ENCODE results near the gene NF1.

NF1 gene

GRCh38 chr17:31414550-31414918 lies 319.8 kb downstream of the NF1 start:
- Histone ChIP-seq H3K9me3 (ENCODE audit: control insufficient read depth, low read length) (no peaks in the 10 kb centered on the region), H3K27ac (ENCODE audit: insufficient read depth, low read length, poor library complexity, severe bottlenecking) (no peak overlapping the region), H3K27me3 (replicated peaks; ENCODE audit: control insufficient read depth, insufficient read depth, low read length, poor library complexity, severe bottlenecking) (no peaks in the 10 kb centered on the region), H3K4me3 (ENCODE audit: insufficient read depth, low read depth, low read length, poor library complexity, severe bottlenecking) (no peak overlapping the region), H3K4me1 (ENCODE audit: control insufficient read depth, insufficient read depth, low read length, poor library complexity, severe bottlenecking) (no peaks in the 10 kb centered on the region), H3K36me3 (ENCODE audit: control insufficient read depth, insufficient read depth, low read length) (no peaks in the 10 kb centered on the region)
- DNase-seq, result no peak

- Histone ChIP-seq H3K27ac (ENCODE audit: insufficient read depth, low read length, poor library complexity, severe bottlenecking) (no peak overlapping the region), H3K27me3 (replicated peaks; ENCODE audit: control insufficient read depth, insufficient read depth, low read length, poor library complexity, severe bottlenecking) (no peaks in the 10 kb centered on the region), H3K36me3 (ENCODE audit: control insufficient read depth, insufficient read depth, low read length) (no peaks in the 10 kb centered on the region), H3K9me3 (ENCODE audit: control insufficient read depth, low read length) (no peaks in the 10 kb centered on the region), H3K4me1 (ENCODE audit: control insufficient read depth, insufficient read depth, low read length, poor library complexity, severe bottlenecking) (no peaks in the 10 kb centered on the region), H3K4me3 (ENCODE audit: insufficient read depth, low read depth, low read length, poor library complexity, severe bottlenecking) (no peak overlapping the region)
- DNase-seq, result no peak
Measured at GRCh38 chr17:31415004-31415454, 320.3 kb downstream of the NF1 start.

GRCh38 chr17:31415640-31416502 lies 321.1 kb downstream of the NF1 start:
- no peak for DNase-seq
- H3K27me3 ChIP-seq (replicated peaks; ENCODE audit: control insufficient read depth, insufficient read depth, low read length, poor library complexity, severe bottlenecking), result no peaks in the 10 kb centered on the region
- H3K4me3 ChIP-seq (ENCODE audit: insufficient read depth, low read depth, low read length, poor library complexity, severe bottlenecking), result no peak overlapping the region

GRCh38 chr17:31416503-31416923 lies 321.7 kb downstream of the NF1 start:
- Histone ChIP-seq H3K27ac (ENCODE audit: insufficient read depth, low read length, poor library complexity, severe bottlenecking) (no peak overlapping the region), H3K36me3 (ENCODE audit: control insufficient read depth, insufficient read depth, low read length) (no peaks in the 10 kb centered on the region), H3K27me3 (replicated peaks; ENCODE audit: control insufficient read depth, insufficient read depth, low read length, poor library complexity, severe bottlenecking) (no peaks in the 10 kb centered on the region), H3K4me1 (ENCODE audit: control insufficient read depth, insufficient read depth, low read length, poor library complexity, severe bottlenecking) (no peaks in the 10 kb centered on the region), H3K4me3 (ENCODE audit: insufficient read depth, low read depth, low read length, poor library complexity, severe bottlenecking) (no peak overlapping the region), H3K9me3 (ENCODE audit: control insufficient read depth, low read length) (no peaks in the 10 kb centered on the region)
- DNase-seq, result no peak

More at GRCh38 chr17:31415640-31416502, 321.1 kb downstream of the NF1 start:
- no peaks in the 10 kb centered on the region for H3K36me3 ChIP-seq (ENCODE audit: control insufficient read depth, insufficient read depth, low read length)
- no peaks in the 10 kb centered on the region for H3K4me1 ChIP-seq (ENCODE audit: control insufficient read depth, insufficient read depth, low read length, poor library complexity, severe bottlenecking)
- H3K9me3 ChIP-seq (ENCODE audit: control insufficient read depth, low read length), result no peaks in the 10 kb centered on the region
- no peak overlapping the region for H3K27ac ChIP-seq (ENCODE audit: insufficient read depth, low read length, poor library complexity, severe bottlenecking)

- H3K36me3 ChIP-seq (ENCODE audit: control insufficient read depth, insufficient read depth, low read length), result no peaks in the 10 kb centered on the region
- H3K27ac ChIP-seq (ENCODE audit: insufficient read depth, low read length, poor library complexity, severe bottlenecking), result no peak overlapping the region
- no peak for DNase-seq
- H3K4me1 ChIP-seq (ENCODE audit: control insufficient read depth, insufficient read depth, low read length, poor library complexity, severe bottlenecking), result no peaks in the 10 kb centered on the region
- H3K9me3 ChIP-seq (ENCODE audit: control insufficient read depth, low read length), result no peaks in the 10 kb centered on the region
- no peak overlapping the region for H3K4me3 ChIP-seq (ENCODE audit: insufficient read depth, low read depth, low read length, poor library complexity, severe bottlenecking)
- H3K27me3 ChIP-seq (replicated peaks; ENCODE audit: control insufficient read depth, insufficient read depth, low read length, poor library complexity, severe bottlenecking), result no peaks in the 10 kb centered on the region
Measured at GRCh38 chr17:31417051-31417792, 322.4 kb downstream of the NF1 start.

- Histone ChIP-seq H3K27ac (ENCODE audit: insufficient read depth, low read length, poor library complexity, severe bottlenecking) (no peak overlapping the region), H3K4me3 (ENCODE audit: insufficient read depth, low read depth, low read length, poor library complexity, severe bottlenecking) (no peak overlapping the region), H3K36me3 (ENCODE audit: control insufficient read depth, insufficient read depth, low read length) (no peaks in the 10 kb centered on the region), H3K27me3 (replicated peaks; ENCODE audit: control insufficient read depth, insufficient read depth, low read length, poor library complexity, severe bottlenecking) (no peaks in the 10 kb centered on the region), H3K9me3 (ENCODE audit: control insufficient read depth, low read length) (no peaks in the 10 kb centered on the region), H3K4me1 (ENCODE audit: control insufficient read depth, insufficient read depth, low read length, poor library complexity, severe bottlenecking) (no peaks in the 10 kb centered on the region)
- no peak for DNase-seq
Measured at GRCh38 chr17:31418773-31419350, 324.1 kb downstream of the NF1 start.

GRCh38 chr17:31422443-31422842 lies 327.7 kb downstream of the NF1 start:
- DNase-seq, result no peak
- Histone ChIP-seq H3K27me3 (replicated peaks; ENCODE audit: control insufficient read depth, insufficient read depth, low read length, poor library complexity, severe bottlenecking) (no peaks in the 10 kb centered on the region), H3K4me3 (ENCODE audit: insufficient read depth, low read depth, low read length, poor library complexity, severe bottlenecking) (no peak overlapping the region), H3K36me3 (ENCODE audit: control insufficient read depth, insufficient read depth, low read length) (no peaks in the 10 kb centered on the region), H3K27ac (ENCODE audit: insufficient read depth, low read length, poor library complexity, severe bottlenecking) (no peak overlapping the region), H3K4me1 (ENCODE audit: control insufficient read depth, insufficient read depth, low read length, poor library complexity, severe bottlenecking) (no peaks in the 10 kb centered on the region), H3K9me3 (ENCODE audit: control insufficient read depth, low read length) (no peaks in the 10 kb centered on the region)

- Histone ChIP-seq H3K4me1 (ENCODE audit: control insufficient read depth, insufficient read depth, low read length, poor library complexity, severe bottlenecking) (no peaks in the 10 kb centered on the region), H3K27ac (ENCODE audit: insufficient read depth, low read length, poor library complexity, severe bottlenecking) (no peak overlapping the region), H3K9me3 (ENCODE audit: control insufficient read depth, low read length) (no peaks in the 10 kb centered on the region), H3K27me3 (replicated peaks; ENCODE audit: control insufficient read depth, insufficient read depth, low read length, poor library complexity, severe bottlenecking) (no peaks in the 10 kb centered on the region), H3K4me3 (ENCODE audit: insufficient read depth, low read depth, low read length, poor library complexity, severe bottlenecking) (no peak overlapping the region), H3K36me3 (ENCODE audit: control insufficient read depth, insufficient read depth, low read length) (no peaks in the 10 kb centered on the region)
- DNase-seq, result no peak
Measured at GRCh38 chr17:31424944-31425281, 330.1 kb downstream of the NF1 start.

- no peak for DNase-seq
- Histone ChIP-seq H3K4me1 (ENCODE audit: control insufficient read depth, insufficient read depth, low read length, poor library complexity, severe bottlenecking) (no peaks in the 10 kb centered on the region), H3K27ac (ENCODE audit: insufficient read depth, low read length, poor library complexity, severe bottlenecking) (no peak overlapping the region), H3K27me3 (replicated peaks; ENCODE audit: control insufficient read depth, insufficient read depth, low read length, poor library complexity, severe bottlenecking) (no peaks in the 10 kb centered on the region), H3K36me3 (ENCODE audit: control insufficient read depth, insufficient read depth, low read length) (no peaks in the 10 kb centered on the region), H3K4me3 (ENCODE audit: insufficient read depth, low read depth, low read length, poor library complexity, severe bottlenecking) (no peak overlapping the region), H3K9me3 (ENCODE audit: control insufficient read depth, low read length) (no peaks in the 10 kb centered on the region)
Measured at GRCh38 chr17:31425282-31426040, 330.7 kb downstream of the NF1 start.
